RPMI7951 (cell line): ENCODE results near the gene UBE2D4. TPM values are rescaled to one million over a fixed set of nuclear protein-coding genes. Genes with fewer than 3 reads are reported as not detected.
"Not testable (repeated sequence)": the region's sequence is repeated elsewhere in the genome, so short reads cannot be mapped to it uniquely, and the experiment has no call there.

Experiments used
- DNase-seq: peaks from one replicate; pipeline ENCODE4 v3.0.0-alpha.2; 2012; ENCODE audit warnings: low read depth
- total RNA-seq: library from RNA; depleted of rRNA; stranded (reverse); fragments of >200 nt; shearing (Covaris generic); gene quantifications from 2 replicates; pipeline ENCODE4 v1.2.3, GENCODE V29; 2014; rRNA removed

The UBE2D4 gene
- 17.3 and 24.6 TPM in 2 replicates for total RNA-seq

GRCh38 chr7:43925984-43926797 is at the start of gene UBE2D4:
UBE2D4 (plus strand) TSS chr7:43926436; CDS start chr7:43926533, 97 bp downstream.
- DNase-seq = peak; percentile 74

GRCh38 chr7:43876976-43877745 is 49.1 kb upstream of the UBE2D4 start:
- DNase-seq = peak; percentile 83

GRCh38 chr7:43877968-43878864 is 48.0 kb upstream of the UBE2D4 start:
- no peak for DNase-seq

- DNase-seq = peak; percentile 83
Measured at GRCh38 chr7:43878867-43879266, 47.4 kb upstream of the UBE2D4 start.

- peak; percentile 77 for DNase-seq
Measured at GRCh38 chr7:43879477-43879876, 46.8 kb upstream of the UBE2D4 start.

- DNase-seq = peak; percentile 84
Measured at GRCh38 chr7:43880596-43880995, 45.6 kb upstream of the UBE2D4 start.

GRCh38 chr7:43884209-43884608 is 42.0 kb upstream of the UBE2D4 start:
- DNase-seq = peak; percentile 46

GRCh38 chr7:43884617-43885016 is 41.6 kb upstream of the UBE2D4 start:
- no peak for DNase-seq

GRCh38 chr7:43888993-43889945 is 37.0 kb upstream of the UBE2D4 start:
- DNase-seq = peak; percentile 56

- no peak for DNase-seq
Measured at GRCh38 chr7:43890468-43890867, 35.8 kb upstream of the UBE2D4 start.

- DNase-seq = no peak
Measured at GRCh38 chr7:43891069-43891955, 34.9 kb upstream of the UBE2D4 start.

- no peak for DNase-seq
Measured at GRCh38 chr7:43895847-43896415, 30.3 kb upstream of the UBE2D4 start.

- not testable (repeated sequence) for DNase-seq
Measured at GRCh38 chr7:43898571-43898970, 27.7 kb upstream of the UBE2D4 start.

GRCh38 chr7:43902542-43903054 is 23.6 kb upstream of the UBE2D4 start:
- DNase-seq = no peak

- DNase-seq = peak; percentile 46
Measured at GRCh38 chr7:43904533-43905208, 21.6 kb upstream of the UBE2D4 start.

- DNase-seq = peak; percentile 84
Measured at GRCh38 chr7:43905209-43905946, 20.9 kb upstream of the UBE2D4 start.

GRCh38 chr7:43905956-43906330 is 20.3 kb upstream of the UBE2D4 start:
- peak; percentile 50 for DNase-seq
